Liver (tissue), 9 donors: ENCODE measurements around the gene SATB2. TPM values are rescaled to one million over a fixed set of nuclear protein-coding genes. Genes with fewer than 3 reads are reported as not detected.
A peak's percentile ranks its signal among the peaks of the same experiment; 100 is the strongest.

Source experiments
- DNase-seq: peaks from one replicate; pipeline ENCODE4 v3.0.0-alpha.2; 2017; ENCODE audit warnings: low spot score
- H3K27ac ChIP-seq, 2 donors: one replicate each; pipeline ENCODE4 v1.7.0; 2013; ENCODE audit warnings: inconsistent platforms in 2 of 2, low read length in 2 of 2, control low read depth in 1 of 2, low read depth in 1 of 2, mild to moderate bottlenecking in 1 of 2
- H3K27me3 ChIP-seq, 4 donors: one replicate each; pipeline versions ENCODE4 v1.6.1 to v1.7.0; 2013; ENCODE audit warnings: low read length in 3 of 4, inconsistent platforms in 1 of 4, mild to moderate bottlenecking in 1 of 4, moderate library complexity in 1 of 4; ENCODE audit not compliant: control insufficient read depth in 4 of 4, insufficient read depth in 4 of 4
- H3K36me3 ChIP-seq, 4 donors: one replicate each; pipeline versions ENCODE4 v1.6.1 to v1.7.0; 2013; ENCODE audit warnings: low read length in 3 of 4, mild to moderate bottlenecking in 3 of 4, low read depth in 1 of 4, moderate library complexity in 1 of 4; ENCODE audit not compliant: control insufficient read depth in 4 of 4, insufficient read depth in 3 of 4
- H3K4me1 ChIP-seq, 4 donors: one replicate each; pipeline versions ENCODE4 v1.6.1 to v1.7.0; 2013; ENCODE audit warnings: low read length in 3 of 4, mild to moderate bottlenecking in 3 of 4, moderate library complexity in 1 of 4; ENCODE audit not compliant: control insufficient read depth in 4 of 4, insufficient read depth in 4 of 4
- H3K4me3 ChIP-seq, 3 donors: one replicate each; pipeline versions ENCODE4 v1.6.1 to v1.7.0; 2013; ENCODE audit warnings: low read length in 3 of 3, control low read depth in 1 of 3, low read depth in 1 of 3, mild to moderate bottlenecking in 1 of 3
- H3K9ac ChIP-seq, 2 donors: one replicate each; pipeline ENCODE4 v1.7.0; 2013; ENCODE audit warnings: low read length in 2 of 2, mild to moderate bottlenecking in 2 of 2, moderate library complexity in 2 of 2, control low read depth in 1 of 2, low read depth in 1 of 2
- H3K9me3 ChIP-seq, 4 donors: one replicate each; pipeline versions ENCODE4 v1.6.1 to v1.7.0; 2013; ENCODE audit warnings: low read length in 3 of 4; ENCODE audit not compliant: control insufficient read depth in 4 of 4
- CTCF ChIP-seq: fragments of 150-350 bp; IDR thresholded peaks from 2 replicates; pipeline ENCODE4 v1.5.1; 2017; ENCODE audit warnings: improper control_type of control experiment, low read depth, low read length; ENCODE audit not compliant: missing input control
- EGR1 ChIP-seq, 2 donors: IDR thresholded peaks; 2 replicates each; pipeline ENCODE4 v1.6.1; 2016 to 2018; ENCODE audit warnings: antibody characterized with exemption in 2 of 2, low read depth in 2 of 2
- GABPA ChIP-seq, 2 donors: IDR thresholded peaks in 1 of 2; conservative IDR thresholded peaks in 1 of 2; 2 replicates each; pipeline ENCODE4 v1.6.1; 2016; ENCODE audit warnings: antibody characterized with exemption in 2 of 2, mild to moderate bottlenecking in 1 of 2, moderate library complexity in 1 of 2
- HNF4A ChIP-seq, 2 donors: conservative IDR thresholded peaks; 2 replicates each; pipeline ENCODE4 v1.6.1; 2016; ENCODE audit warnings: antibody characterized with exemption in 2 of 2, mild to moderate bottlenecking in 2 of 2
- JUND ChIP-seq, 2 donors: IDR thresholded peaks; 2 replicates each; pipeline ENCODE4 v1.6.1; 2016; ENCODE audit warnings: antibody characterized with exemption in 2 of 2
- RAD21 ChIP-seq, 2 donors: IDR thresholded peaks; 2 replicates each; pipeline ENCODE4 v1.6.1; 2016; ENCODE audit warnings: antibody characterized with exemption in 2 of 2, mild to moderate bottlenecking in 2 of 2
- REST ChIP-seq: IDR thresholded peaks from 2 replicates; pipeline ENCODE4 v1.6.1; 2016; ENCODE audit warnings: antibody characterized with exemption, mild to moderate bottlenecking
- RXRA ChIP-seq, 2 donors: IDR thresholded peaks; 2 replicates each; pipeline ENCODE4 v1.6.1; 2017 to 2018; ENCODE audit warnings: antibody characterized with exemption in 2 of 2, mild to moderate bottlenecking in 1 of 2
- SP1 ChIP-seq: IDR thresholded peaks from 2 replicates; pipeline ENCODE4 v1.6.1; 2018; ENCODE audit warnings: antibody characterized with exemption, mild to moderate bottlenecking
- WGBS: extraction: QIAGEN DNeasy Blood & Tissue Kit; methylation state at CpG from one replicate; pipeline ENCODE4 v1.1.7; 2013; 5-methylcytosine and 5-hydroxymethylcytosine counted together
- polyA plus RNA-seq, 2 donors: library from polyadenylated mRNA; stranded (reverse) in 1 of 2; unstranded in 1 of 2; fragments of 200-250 nt in 1 of 2; fragments of >200 nt in 1 of 2; fragmentation: Nextera tagmentation in 1 of 2; extraction: Ambion mirVana in 1 of 2; gene quantifications; one replicate each; pipeline versions ENCODE4 v1.2.1 to v1.2.3, GENCODE V29; 2013 to 2015
- total RNA-seq, 2 donors: library from RNA; depleted of rRNA; stranded (reverse); fragments of >200 nt; gene quantifications; one replicate each; pipeline ENCODE4 v1.2.3, GENCODE V29; 2014
- donor health status: healthy.
- donor health status: healthy.
- donor health status: healthy.
- donor health status: healthy.
- donor health status: healthy.

SATB2 gene
- total and polyA plus RNA-seq, 4 donors: 0.19 to 2.3 (median 0.91) TPM

- H3K27me3 ChIP-seq: no peaks in the 10 kb centered on the region
- 52% methylated on average over 6 of the region's 6 CpGs for WGBS
- no peaks in the 10 kb centered on the region for H3K9me3 ChIP-seq
- no peaks in the 10 kb centered on the region for H3K4me1 ChIP-seq
- no peaks in the 10 kb centered on the region for H3K36me3 ChIP-seq
- no peak overlapping the region for H3K9ac ChIP-seq
- peak; percentile 55 for DNase-seq
- TF ChIP-seq RAD21 (IDR thresholded peaks at IDR 0.05) (peak; percentile 71 to 84), EGR1 (IDR thresholded peaks at IDR 0.05; ENCODE audit: low read depth in 2 of 2) (no peak), JUND (IDR thresholded peaks at IDR 0.05) (no peak), GABPA (IDR thresholded peaks at IDR 0.05 in 1 of 2, conservative IDR thresholded peaks at IDR 0.05 in 1 of 2) (no peak), CTCF (peak; percentile 63)
- H3K27ac ChIP-seq: no peak overlapping the region
- no peak overlapping the region for H3K4me3 ChIP-seq
These were observed 31.1 kb upstream of the SATB2 start for GRCh38 chr2:199488772-199489400.

DNA sequence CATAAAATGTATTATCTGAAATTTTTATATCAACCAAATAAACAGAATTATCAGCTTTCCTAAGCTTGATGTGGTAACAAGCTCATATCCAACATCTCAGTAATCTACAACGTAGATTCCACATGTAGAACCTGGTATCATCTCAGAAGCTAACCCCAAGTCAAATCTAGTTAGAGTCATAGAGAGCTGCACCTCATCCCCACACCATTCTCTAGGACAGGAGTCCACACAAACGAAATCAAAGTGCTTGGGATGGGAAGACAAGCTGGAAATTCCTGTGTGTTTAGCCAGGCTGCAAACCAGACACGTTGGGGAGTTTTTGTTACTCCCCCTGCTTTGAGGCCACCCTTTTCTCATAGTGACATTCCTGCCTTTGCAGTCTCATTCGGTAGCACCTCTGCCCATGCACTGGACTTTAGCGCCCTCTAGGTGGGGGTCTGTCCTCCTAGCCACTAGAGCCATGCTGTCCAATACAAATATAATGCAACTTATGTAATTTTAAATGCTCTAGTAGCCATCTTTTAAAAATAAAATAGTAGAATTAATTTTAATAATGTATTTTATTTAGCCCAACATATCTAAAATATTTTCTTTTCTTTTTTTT is 28.1 kb upstream of the SATB2 start:
- Histone ChIP-seq H3K9me3 (no peaks in the 10 kb centered on the region), H3K36me3 (no peaks in the 10 kb centered on the region), H3K27me3 (no peaks in the 10 kb centered on the region), H3K9ac (no peak overlapping the region), H3K4me1 (no peaks in the 10 kb centered on the region), H3K27ac (no peak overlapping the region), H3K4me3 (no peak overlapping the region)
- 13% methylated on average over 5 of the region's 5 CpGs for WGBS
- TF ChIP-seq SP1 (no peak), RXRA (IDR thresholded peaks at IDR 0.05) (no peak), HNF4A (conservative IDR thresholded peaks at IDR 0.05) (peak; percentile 17 to 56), CTCF (peak; percentile 57), RAD21 (IDR thresholded peaks at IDR 0.05) (peak; percentile 80 to 82), REST (peak; percentile 93)
- DNase-seq: peak; percentile 60
